ENCODE results near the gene SPATA13.
"Not testable (repeated sequence)": the region's sequence is repeated elsewhere in the genome, so short reads cannot be mapped to it uniquely, and the experiment has no call there.

SPATA13 gene

GRCh38 chr13:24313439-24313838, 152.9 kb downstream of the SPATA13 start:
- DNase-seq (ENCODE audit: low read depth), result no peak

- not testable (repeated sequence) for DNase-seq (ENCODE audit: low read depth)
These were observed 157.3 kb downstream of the SPATA13 start for GRCh38 chr13:24317835-24318234.

GRCh38 chr13:24318878-24319277, 158.4 kb downstream of the SPATA13 start:
- not testable (repeated sequence) for DNase-seq (ENCODE audit: low read depth)

GRCh38 chr13:24319641-24320040, 159.1 kb downstream of the SPATA13 start:
- not testable (repeated sequence) for DNase-seq (ENCODE audit: low read depth)

- not testable (repeated sequence) for DNase-seq (ENCODE audit: low read depth)
These were observed 160.9 kb downstream of the SPATA13 start for GRCh38 chr13:24321416-24321815.

GRCh38 chr13:24322470-24322869, 161.9 kb downstream of the SPATA13 start:
- DNase-seq (ENCODE audit: low read depth), result not testable (repeated sequence)

- no peak for DNase-seq (ENCODE audit: low read depth)
These were observed 162.7 kb downstream of the SPATA13 start for GRCh38 chr13:24323036-24323738.

GRCh38 chr13:24323739-24324075, 163.2 kb downstream of the SPATA13 start:
- DNase-seq (ENCODE audit: low read depth), result no peak

GRCh38 chr13:24327598-24327997, 167.1 kb downstream of the SPATA13 start:
- not testable (repeated sequence) for DNase-seq (ENCODE audit: low read depth)

GRCh38 chr13:24328145-24328544, 167.6 kb downstream of the SPATA13 start:
- DNase-seq (ENCODE audit: low read depth), result no peak

- no peak for DNase-seq (ENCODE audit: low read depth)
These were observed 178.2 kb downstream of the SPATA13 start for GRCh38 chr13:24338721-24339120.

GRCh38 chr13:24339937-24340607, 179.6 kb downstream of the SPATA13 start:
- no peak for DNase-seq (ENCODE audit: low read depth)

GRCh38 chr13:24340608-24340955, 180.1 kb downstream of the SPATA13 start:
- no peak for DNase-seq (ENCODE audit: low read depth)

GRCh38 chr13:24341439-24341838, 180.9 kb downstream of the SPATA13 start:
- DNase-seq (ENCODE audit: low read depth), result no peak

GRCh38 chr13:24348385-24348784, 187.9 kb downstream of the SPATA13 start:
- DNase-seq (ENCODE audit: low read depth), result no peak

GRCh38 chr13:24348797-24349515, 188.4 kb downstream of the SPATA13 start:
- no peak for DNase-seq (ENCODE audit: low read depth)

- not testable (repeated sequence) for DNase-seq (ENCODE audit: low read depth)
These were observed 189.5 kb downstream of the SPATA13 start for GRCh38 chr13:24349778-24350664.

- no peak for DNase-seq (ENCODE audit: low read depth)
These were observed 190.9 kb downstream of the SPATA13 start for GRCh38 chr13:24351423-24351822.

GRCh38 chr13:24353736-24354135, 193.2 kb downstream of the SPATA13 start:
- no peak for DNase-seq (ENCODE audit: low read depth)

GRCh38 chr13:24355103-24355502, 194.6 kb downstream of the SPATA13 start:
- DNase-seq (ENCODE audit: low read depth), result no peak

- no peak for DNase-seq (ENCODE audit: low read depth)
These were observed 195.8 kb downstream of the SPATA13 start for GRCh38 chr13:24356270-24356669.

Measured in stimulated activated CD4-positive, alpha-beta T cell treated with anti-CD3 and anti-CD28 coated beads, Interleukin-2, amount 100 ng/mL, for 4 hours (primary cell).